ENCODE results near the gene DCLRE1C. TPM values are rescaled to one million over a fixed set of nuclear protein-coding genes. Genes with fewer than 3 reads are reported as not detected.
A peak's percentile ranks its signal among the peaks of the same experiment; 100 is the strongest.

DCLRE1C gene
- total and polyA plus RNA-seq, 2 experiments from 2014 or later, result 8.2 to 11.3 TPM

- H3K36me3 ChIP-seq (ENCODE audit: low read depth), result peaks cover 26% of the 10 kb centered on the region
- no peaks in the 10 kb centered on the region for H4K20me1 ChIP-seq (ENCODE audit: insufficient read depth)
- no peak overlapping the region for H3K9ac ChIP-seq
- no peak overlapping the region for H3K4me2 ChIP-seq (ENCODE audit: unreplicated experiment)
- H3K4me3 ChIP-seq, result no peak overlapping the region
- TF ChIP-seq EZH2 (IDR thresholded peaks at IDR 0.05; ENCODE audit: insufficient read depth, poor library complexity, severe bottlenecking) (no peak), EZH2phosphoT487 (IDR thresholded peaks at IDR 0.05; ENCODE audit: insufficient read depth, low read depth) (no peak)
- H3F3A ChIP-seq (ENCODE audit: insufficient read depth), result peaks cover 6% of the 10 kb centered on the region
- no peaks in the 10 kb centered on the region for H3K9me3 ChIP-seq (ENCODE audit: low read depth)
- no peak overlapping the region for H3K27ac ChIP-seq
- no peaks in the 10 kb centered on the region for H3K79me2 ChIP-seq (ENCODE audit: insufficient read depth)
- H3K27me3 ChIP-seq (replicated peaks; ENCODE audit: insufficient read depth), result no peaks in the 10 kb centered on the region
- no peak for DNase-seq
- H3K4me1 ChIP-seq (ENCODE audit: insufficient read depth), result no peaks in the 10 kb centered on the region
- no peaks in the 10 kb centered on the region for H3K9me2 ChIP-seq (ENCODE audit: insufficient read depth)
- H2AFZ ChIP-seq, result no peak overlapping the region
- in situ Hi-C loops (cut with MboI), result no loop called here
- WGBS, 2 experiments (ENCODE audit: low coverage in 1 of 2, low lambda C conversion rate in 2 of 2, missing lambda C conversion rate in 2 of 2), result 99 to 100% methylated on average over 2 of the region's 2 CpGs
Observed at GRCh38 chr10:14904864-14905263, 49.0 kb downstream of the DCLRE1C start.

GRCh38 chr10:14904316-14904732 is 49.6 kb downstream of the DCLRE1C start:
- Histone ChIP-seq H4K20me1 (ENCODE audit: insufficient read depth) (no peaks in the 10 kb centered on the region), H3K4me1 (ENCODE audit: insufficient read depth) (no peaks in the 10 kb centered on the region), H2AFZ (no peak overlapping the region), H3K9me2 (ENCODE audit: insufficient read depth) (no peaks in the 10 kb centered on the region), H3K27me3 (replicated peaks; ENCODE audit: insufficient read depth) (no peaks in the 10 kb centered on the region), H3K36me3 (ENCODE audit: low read depth) (peaks cover 28% of the 10 kb centered on the region), H3K9me3 (ENCODE audit: low read depth) (no peaks in the 10 kb centered on the region), H3K9ac (no peak overlapping the region), H3K79me2 (ENCODE audit: insufficient read depth) (no peaks in the 10 kb centered on the region), H3F3A (ENCODE audit: insufficient read depth) (peaks cover 6% of the 10 kb centered on the region), H3K4me2 (ENCODE audit: unreplicated experiment) (no peak overlapping the region), H3K4me3 (no peak overlapping the region), H3K27ac (no peak overlapping the region)
- in situ Hi-C loops (cut with MboI), result no loop called here
- DNase-seq, result peak; percentile 64
- TF ChIP-seq EZH2phosphoT487 (IDR thresholded peaks at IDR 0.05; ENCODE audit: insufficient read depth, low read depth) (no peak), EZH2 (IDR thresholded peaks at IDR 0.05; ENCODE audit: insufficient read depth, poor library complexity, severe bottlenecking) (no peak)
- WGBS, 2 experiments (ENCODE audit: low coverage in 1 of 2, low lambda C conversion rate in 2 of 2, missing lambda C conversion rate in 2 of 2), result 53 to 55% methylated on average over 1 of the region's 1 CpG

GRCh38 chr10:14891151-14891550 is 62.7 kb downstream of the DCLRE1C start:
- Histone ChIP-seq H2AFZ (no peak overlapping the region), H3K36me3 (ENCODE audit: low read depth) (no peaks in the 10 kb centered on the region), H3K9me2 (ENCODE audit: insufficient read depth) (no peaks in the 10 kb centered on the region), H3K79me2 (ENCODE audit: insufficient read depth) (peaks cover 90% of the 10 kb centered on the region), H3F3A (ENCODE audit: insufficient read depth) (no peaks in the 10 kb centered on the region), H3K4me3 (no peak overlapping the region), H3K4me2 (ENCODE audit: unreplicated experiment) (no peak overlapping the region), H3K9ac (no peak overlapping the region), H3K27ac (no peak overlapping the region), H3K4me1 (ENCODE audit: insufficient read depth) (no peaks in the 10 kb centered on the region), H3K27me3 (replicated peaks; ENCODE audit: insufficient read depth) (no peaks in the 10 kb centered on the region), H4K20me1 (ENCODE audit: insufficient read depth) (no peaks in the 10 kb centered on the region), H3K9me3 (ENCODE audit: low read depth) (no peaks in the 10 kb centered on the region)
- in situ Hi-C loops (cut with MboI), result no loop called here
- TF ChIP-seq EZH2phosphoT487 (IDR thresholded peaks at IDR 0.05; ENCODE audit: insufficient read depth, low read depth) (no peak), EZH2 (IDR thresholded peaks at IDR 0.05; ENCODE audit: insufficient read depth, poor library complexity, severe bottlenecking) (no peak)
- WGBS, 2 experiments (ENCODE audit: low coverage in 1 of 2, low lambda C conversion rate in 2 of 2, missing lambda C conversion rate in 2 of 2), result 93 to 95% methylated on average over 1 of the region's 1 CpG
- DNase-seq, result no peak

- Histone ChIP-seq H3K79me2 (ENCODE audit: insufficient read depth) (peaks cover 92% of the 10 kb centered on the region), H4K20me1 (ENCODE audit: insufficient read depth) (no peaks in the 10 kb centered on the region), H3K4me3 (no peak overlapping the region), H3K9me3 (ENCODE audit: low read depth) (no peaks in the 10 kb centered on the region), H3F3A (ENCODE audit: insufficient read depth) (no peaks in the 10 kb centered on the region), H3K9me2 (ENCODE audit: insufficient read depth) (no peaks in the 10 kb centered on the region), H3K36me3 (ENCODE audit: low read depth) (no peaks in the 10 kb centered on the region), H3K27me3 (replicated peaks; ENCODE audit: insufficient read depth) (no peaks in the 10 kb centered on the region), H3K27ac (no peak overlapping the region), H3K4me1 (ENCODE audit: insufficient read depth) (no peaks in the 10 kb centered on the region), H3K4me2 (ENCODE audit: unreplicated experiment) (no peak overlapping the region), H2AFZ (no peak overlapping the region), H3K9ac (no peak overlapping the region)
- WGBS, 2 experiments (ENCODE audit: low coverage in 1 of 2, low lambda C conversion rate in 2 of 2, missing lambda C conversion rate in 2 of 2), result 95 to 98% methylated on average over 2 of the region's 2 CpGs
- in situ Hi-C loops (cut with MboI), result no loop called here
- no peak for TF ChIP-seq EZH2 (IDR thresholded peaks at IDR 0.05; ENCODE audit: insufficient read depth, poor library complexity, severe bottlenecking)
- DNase-seq, result peak; percentile 34
Observed at GRCh38 chr10:14889318-14889717, 64.6 kb downstream of the DCLRE1C start.

GRCh38 chr10:14884082-14884481 is 69.8 kb downstream of the DCLRE1C start:
- no peak overlapping the region for H3K9ac ChIP-seq
- no peaks in the 10 kb centered on the region for H3K27me3 ChIP-seq (replicated peaks; ENCODE audit: insufficient read depth)
- no peak overlapping the region for H2AFZ ChIP-seq
- in situ Hi-C loops (cut with MboI), result no loop called here
- no peaks in the 10 kb centered on the region for H3F3A ChIP-seq (ENCODE audit: insufficient read depth)
- no peak overlapping the region for H3K27ac ChIP-seq
- no peak overlapping the region for H3K4me2 ChIP-seq (ENCODE audit: unreplicated experiment)
- H3K36me3 ChIP-seq (ENCODE audit: low read depth), result no peaks in the 10 kb centered on the region
- no peaks in the 10 kb centered on the region for H3K9me3 ChIP-seq (ENCODE audit: low read depth)
- DNase-seq, result peak; percentile 3
- H3K9me2 ChIP-seq (ENCODE audit: insufficient read depth), result no peaks in the 10 kb centered on the region
- TF ChIP-seq EZH2phosphoT487 (IDR thresholded peaks at IDR 0.05; ENCODE audit: insufficient read depth, low read depth), result no peak
- TF ChIP-seq EZH2 (IDR thresholded peaks at IDR 0.05; ENCODE audit: insufficient read depth, poor library complexity, severe bottlenecking), result no peak
- 0 out of 2 replicates have a peak, but pooled peaks cover 10% of the 10 kb centered on the region for H3K4me1 ChIP-seq (ENCODE audit: insufficient read depth)
- peaks cover 99% of the 10 kb centered on the region for H3K79me2 ChIP-seq (ENCODE audit: insufficient read depth)
- H4K20me1 ChIP-seq (ENCODE audit: insufficient read depth), result no peaks in the 10 kb centered on the region
- H3K4me3 ChIP-seq, result no peak overlapping the region
- 92 to 93% methylated on average over 3 of the region's 3 CpGs for WGBS, 2 experiments (ENCODE audit: low coverage in 1 of 2, low lambda C conversion rate in 2 of 2, missing lambda C conversion rate in 2 of 2)

Data from GM23248 (cell line).